NB4 (cell line): ENCODE results near the gene TECPR1.

Source experiments
- CTCF ChIP-seq: IDR thresholded peaks from one replicate; pipeline ENCODE4 v1.5.1; 2012; ENCODE audit warnings: low read depth, low read length
- MAX ChIP-seq: IDR thresholded peaks from 2 replicates; pipeline ENCODE4 v1.6.1; 2011; ENCODE audit warnings: low read depth, low read length
- POLR2A ChIP-seq: IDR thresholded peaks from 2 replicates; pipeline ENCODE4 v1.6.1; 2011; ENCODE audit warnings: mild to moderate bottlenecking; ENCODE audit not compliant: insufficient read length; ENCODE audit errors: extremely low read depth

GRCh38 chr7:98286093-98286539 lies 34.1 kb upstream of the TECPR1 start:
- no peak for TF ChIP-seq CTCF
- no peak for TF ChIP-seq POLR2A
- TF ChIP-seq MAX, result no peak
